Measurements from ENCODE around the gene ALDH3B1.

DNA sequence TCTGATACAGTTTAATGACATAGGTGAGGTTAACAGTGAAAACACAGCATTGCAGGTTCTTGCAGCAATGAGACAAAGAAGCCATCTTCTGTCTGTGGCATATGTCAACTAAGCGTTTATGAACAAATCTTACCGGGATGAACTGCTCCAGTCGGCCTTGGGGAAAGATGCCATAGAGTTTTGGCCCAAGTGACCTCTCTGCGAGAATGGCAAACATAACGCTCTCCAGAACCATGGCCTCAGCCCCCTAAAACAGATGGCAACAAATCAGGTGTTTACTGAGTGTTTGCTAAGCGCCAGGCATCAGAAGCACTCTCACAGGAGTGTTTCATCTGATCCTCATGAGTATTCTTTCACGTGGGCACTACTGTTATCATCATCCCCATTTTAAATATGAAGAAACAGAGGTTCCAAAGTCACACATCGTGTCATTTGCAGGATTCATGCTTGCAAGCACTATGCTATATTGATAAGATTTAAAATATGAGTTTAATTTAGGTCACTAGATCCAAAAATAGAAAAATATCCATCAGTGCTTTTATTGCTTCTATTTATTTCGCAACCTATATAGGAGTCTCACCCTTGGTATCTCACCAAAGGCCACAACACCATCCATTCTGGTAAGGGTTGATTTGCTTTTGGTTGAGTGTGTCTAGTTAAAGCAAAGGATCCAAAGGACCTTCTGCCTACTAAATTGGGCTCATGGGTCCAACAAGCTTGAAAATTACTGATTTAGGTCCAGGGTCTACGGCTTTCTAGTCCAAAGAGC lies 64.6 kb downstream of the ALDH3B1 start:
- TF ChIP-seq POLR2AphosphoS5 (IDR thresholded peaks at IDR 0.05; ENCODE audit: borderline replicate concordance, low read depth, low read length), result no peak
- no peak for TF ChIP-seq EZH2 (IDR thresholded peaks at IDR 0.05)

Data from SK-N-MC (cell line).